Fibroblast of pulmonary artery (primary cell): ENCODE measurements around the gene SLC25A21.

ENCODE experiments used
- DNase-seq: peaks from one replicate; pipeline ENCODE4 v3.0.0-alpha.2; 2010; ENCODE audit warnings: low read depth
- H3K4me3 ChIP-seq: replicated peaks from 2 replicates; pipeline ENCODE4 v1.5.1; 2011; ENCODE audit warnings: low read depth, mild to moderate bottlenecking, control low read depth, low read length, moderate library complexity
- TF ChIP-seq, protein P1 (sequence below): IDR thresholded peaks from 2 replicates; pipeline ENCODE4 v1.5.1; 2011; ENCODE audit warnings: mild to moderate bottlenecking, control low read depth, low read length, inconsistent platforms; ENCODE audit errors: missing control alignments

Gene SLC25A21

DNA sequence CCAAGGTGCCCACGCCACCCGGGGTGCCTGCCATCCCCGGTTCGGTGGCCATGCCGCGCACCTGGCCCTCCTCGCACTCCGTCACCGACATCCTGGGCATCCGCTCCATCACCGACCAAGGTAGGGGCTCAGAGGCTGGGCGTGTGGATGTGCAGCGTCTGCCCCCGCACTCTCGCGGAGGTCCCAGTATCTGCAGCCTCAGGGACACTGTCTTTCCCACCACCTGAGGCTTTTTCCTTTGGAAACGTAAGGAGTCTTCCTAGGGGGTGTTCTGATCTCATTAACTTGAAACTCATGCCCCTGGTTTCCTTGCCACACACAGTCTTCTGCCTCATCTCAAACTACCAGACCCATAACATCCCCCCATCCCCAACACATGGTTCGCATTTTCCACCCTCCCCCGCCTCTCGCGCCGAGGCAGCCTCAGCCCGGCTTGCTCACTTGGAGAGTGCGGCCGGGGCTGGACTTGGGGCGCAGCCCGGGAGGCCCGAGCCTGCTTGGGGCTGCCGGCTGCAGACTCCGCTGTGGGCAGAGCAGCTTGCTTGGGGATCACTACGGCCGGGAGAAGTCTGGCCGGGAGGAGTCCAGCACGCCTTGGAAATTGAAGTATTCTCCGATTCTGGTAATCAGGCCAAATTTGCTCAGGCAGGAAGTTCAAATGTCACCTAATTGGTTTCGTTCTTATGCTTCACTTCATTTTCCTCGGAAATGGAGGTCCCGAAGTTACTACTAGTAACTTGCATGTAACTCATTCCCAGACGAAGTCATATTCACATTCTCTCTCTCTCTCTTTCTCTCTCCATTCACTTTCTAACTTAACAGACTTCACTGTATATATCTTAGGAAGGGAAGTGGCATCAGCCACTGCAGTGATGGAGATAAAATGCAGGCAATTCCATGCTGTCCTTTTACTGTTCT, 508.7 kb downstream of the SLC25A21 start:
- TF ChIP-seq, protein P1, sequence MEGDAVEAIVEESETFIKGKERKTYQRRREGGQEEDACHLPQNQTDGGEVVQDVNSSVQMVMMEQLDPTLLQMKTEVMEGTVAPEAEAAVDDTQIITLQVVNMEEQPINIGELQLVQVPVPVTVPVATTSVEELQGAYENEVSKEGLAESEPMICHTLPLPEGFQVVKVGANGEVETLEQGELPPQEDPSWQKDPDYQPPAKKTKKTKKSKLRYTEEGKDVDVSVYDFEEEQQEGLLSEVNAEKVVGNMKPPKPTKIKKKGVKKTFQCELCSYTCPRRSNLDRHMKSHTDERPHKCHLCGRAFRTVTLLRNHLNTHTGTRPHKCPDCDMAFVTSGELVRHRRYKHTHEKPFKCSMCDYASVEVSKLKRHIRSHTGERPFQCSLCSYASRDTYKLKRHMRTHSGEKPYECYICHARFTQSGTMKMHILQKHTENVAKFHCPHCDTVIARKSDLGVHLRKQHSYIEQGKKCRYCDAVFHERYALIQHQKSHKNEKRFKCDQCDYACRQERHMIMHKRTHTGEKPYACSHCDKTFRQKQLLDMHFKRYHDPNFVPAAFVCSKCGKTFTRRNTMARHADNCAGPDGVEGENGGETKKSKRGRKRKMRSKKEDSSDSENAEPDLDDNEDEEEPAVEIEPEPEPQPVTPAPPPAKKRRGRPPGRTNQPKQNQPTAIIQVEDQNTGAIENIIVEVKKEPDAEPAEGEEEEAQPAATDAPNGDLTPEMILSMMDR, result no peak
- DNase-seq, result no peak
- H3K4me3 ChIP-seq, result no peak overlapping the region

DNA sequence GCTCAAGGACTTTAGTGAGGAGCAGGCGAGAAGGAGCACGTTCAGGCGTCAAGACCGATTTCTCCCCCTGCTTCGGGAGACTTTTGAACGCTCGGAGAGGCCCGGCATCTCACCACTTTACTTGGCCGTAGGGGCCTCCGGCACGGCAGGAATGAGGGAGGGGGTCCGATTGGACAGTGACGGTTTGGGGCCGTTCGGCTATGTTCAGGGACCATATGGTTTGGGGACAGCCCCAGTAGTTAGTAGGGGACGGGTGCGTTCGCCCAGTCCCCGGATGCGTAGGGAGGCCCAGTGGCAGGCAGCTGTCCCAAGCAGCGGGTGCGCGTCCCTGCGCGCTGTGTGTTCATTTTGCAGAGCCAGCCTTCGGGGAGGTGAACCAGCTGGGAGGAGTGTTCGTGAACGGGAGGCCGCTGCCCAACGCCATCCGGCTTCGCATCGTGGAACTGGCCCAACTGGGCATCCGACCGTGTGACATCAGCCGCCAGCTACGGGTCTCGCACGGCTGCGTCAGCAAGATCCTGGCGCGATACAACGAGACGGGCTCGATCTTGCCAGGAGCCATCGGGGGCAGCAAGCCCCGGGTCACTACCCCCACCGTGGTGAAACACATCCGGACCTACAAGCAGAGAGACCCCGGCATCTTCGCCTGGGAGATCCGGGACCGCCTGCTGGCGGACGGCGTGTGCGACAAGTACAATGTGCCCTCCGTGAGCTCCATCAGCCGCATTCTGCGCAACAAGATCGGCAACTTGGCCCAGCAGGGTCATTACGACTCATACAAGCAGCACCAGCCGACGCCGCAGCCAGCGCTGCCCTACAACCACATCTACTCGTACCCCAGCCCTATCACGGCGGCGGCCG, 509.6 kb downstream of the SLC25A21 start:
- H3K4me3 ChIP-seq, result peak overlapping the region; percentile 21
- no peak for DNase-seq
- TF ChIP-seq, protein P1, result no peak

DNA sequence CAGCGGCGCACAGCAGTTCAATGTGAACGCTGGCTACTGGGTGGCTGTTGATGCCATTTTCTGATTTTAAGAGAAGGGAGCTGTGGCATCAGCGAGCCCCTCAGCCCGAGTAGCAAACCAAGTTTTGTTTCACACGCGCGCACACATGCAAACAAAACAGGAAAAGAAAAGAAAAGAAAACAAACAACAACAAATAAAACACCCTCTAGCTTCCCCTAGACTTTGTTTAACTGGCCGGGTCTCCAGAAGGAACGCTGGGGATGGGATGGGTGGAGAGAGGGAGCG, 510.2 kb downstream of the SLC25A21 start:
- peak overlapping the region; percentile 21 for H3K4me3 ChIP-seq
- TF ChIP-seq, protein P1, result no peak

DNA sequence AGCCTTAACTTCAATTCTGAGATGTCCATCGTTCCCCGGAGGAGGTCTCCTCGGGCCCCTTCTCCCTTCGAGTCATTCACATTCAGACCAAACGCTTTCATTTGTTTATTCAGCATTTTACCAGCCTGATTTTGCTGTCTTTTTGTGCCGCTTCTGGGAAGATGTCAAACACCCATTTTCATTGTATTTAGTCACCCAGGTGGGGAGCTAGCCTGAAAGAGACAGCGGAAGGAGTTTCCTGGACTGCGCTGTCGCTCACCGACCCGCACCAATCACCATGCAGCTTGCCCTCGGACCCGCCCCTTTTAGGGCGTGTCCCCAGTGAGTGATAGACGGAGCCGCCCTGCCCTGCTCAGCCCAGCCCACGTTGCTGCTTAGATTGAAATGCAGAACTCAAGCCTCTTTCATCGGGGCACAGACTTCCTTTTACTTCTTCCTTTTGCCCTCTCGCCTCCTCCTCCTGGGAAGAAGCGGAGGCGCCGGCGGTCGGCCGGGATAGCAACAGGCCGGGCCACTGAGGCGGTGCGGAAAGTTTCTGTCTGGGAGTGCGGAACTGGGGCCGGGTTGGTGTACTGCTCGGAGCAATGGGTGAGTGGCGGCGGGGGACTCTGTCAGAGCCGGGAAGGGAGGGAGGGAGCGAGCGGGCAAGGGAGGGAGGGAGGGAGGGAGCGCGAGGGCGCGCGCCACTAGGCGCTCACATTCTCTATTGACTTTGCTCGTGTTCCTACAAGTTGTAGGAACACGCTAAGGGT, 510.7 kb downstream of the SLC25A21 start, which contains the start of gene PAX9:
Gene PAX9, plus strand, starts transcription at position 355 of the 752 bp plus-strand sequence. Its CDS starts 230 bp downstream, at position 585.
- peak within 1 kb of the TSS; percentile 36 for H3K4me3 ChIP-seq
- DNase-seq, result peak; percentile 53
- TF ChIP-seq, protein P1, result no peak

More for the DNA sequence above, 510.2 kb downstream of the SLC25A21 start:
- no peak for DNase-seq

DNA sequence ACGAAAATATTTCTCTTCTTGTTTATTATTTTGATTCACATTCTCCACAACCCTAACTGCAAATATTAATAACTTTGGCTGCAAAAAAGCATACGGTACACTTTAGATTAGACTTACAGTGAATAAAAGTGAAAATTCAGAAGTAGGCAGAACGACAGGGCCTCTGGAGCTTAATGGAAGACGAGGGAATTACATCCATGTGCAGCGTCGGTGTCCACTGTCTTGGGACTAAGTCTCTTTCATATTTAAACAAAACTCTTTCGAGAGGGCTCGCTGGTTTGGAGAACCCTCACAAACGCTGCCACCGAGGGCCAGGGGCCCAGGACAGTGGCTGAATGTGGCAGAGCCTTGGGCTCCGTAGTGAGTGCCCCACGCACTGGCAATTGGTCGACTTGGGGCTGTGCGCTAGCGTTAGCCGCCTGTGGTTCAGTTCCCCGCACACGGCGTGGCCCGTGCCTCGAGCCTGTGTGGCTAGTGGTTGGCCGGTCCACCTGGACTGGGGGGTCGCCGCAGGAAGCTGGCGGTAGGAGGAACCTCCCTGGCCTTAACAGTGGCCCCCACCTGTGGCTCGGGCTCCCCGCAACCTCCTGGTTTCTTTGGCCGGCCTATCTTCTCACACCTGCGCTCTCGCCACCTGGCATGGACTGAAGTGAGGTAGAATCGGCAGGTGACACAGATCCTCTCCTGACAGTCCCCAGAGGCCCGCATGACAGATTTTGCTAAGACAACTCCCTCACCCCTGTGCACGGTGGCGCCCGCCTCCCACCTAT, 511.5 kb downstream of the SLC25A21 start:
- TF ChIP-seq, protein P1, result no peak
- H3K4me3 ChIP-seq, result no peak overlapping the region
- DNase-seq, result no peak
